Lower lobe of right lung (tissue), 2 donors: ENCODE measurements around the gene RPS23. TPM values are rescaled to one million over a fixed set of nuclear protein-coding genes. Genes with fewer than 3 reads are reported as not detected.
A peak's percentile ranks its signal among the peaks of the same experiment; 100 is the strongest.

Experiments used
- ATAC-seq, 2 donors: fragments of 200-7000 bp; cut with Tn5 transposase; one replicate each; pipeline ENCODE4 v1.9.1; 2020 to 2022; ENCODE audit warnings: mild to moderate bottlenecking in 2 of 2, moderate library complexity in 2 of 2
- DNase-seq: peaks from one replicate; pipeline ENCODE4 v3.0.0-alpha.2; 2020
- H3K27ac ChIP-seq: fragments of 200-600 bp; one replicate; pipeline ENCODE4 v1.8.0; 2022
- H3K27me3 ChIP-seq: fragments of 200-600 bp; one replicate; pipeline ENCODE4 v1.8.0; 2022; ENCODE audit warnings: low read depth
- H3K36me3 ChIP-seq: fragments of 200-600 bp; one replicate; pipeline ENCODE4 v1.8.0; 2022; ENCODE audit warnings: mild to moderate bottlenecking
- H3K4me1 ChIP-seq: fragments of 200-600 bp; one replicate; pipeline ENCODE4 v1.8.0; 2022
- H3K4me3 ChIP-seq: fragments of 200-600 bp; one replicate; pipeline ENCODE4 v1.8.0; 2022; ENCODE audit warnings: mild to moderate bottlenecking
- H3K9me3 ChIP-seq: fragments of 200-600 bp; one replicate; pipeline ENCODE4 v1.8.0; 2022
- intact Hi-C: fragments of 100-400 bp; cut with DNase I; formaldehyde crosslinking; loops from one replicate; pipeline ENCODE4 v1.11.0; 2022
- total RNA-seq: library from RNA; stranded (reverse); fragmentation: NEBNext Ultra II Directional; extraction: Animal tissue kit (Norgen Biotek cat#: 25700); gene quantifications from one replicate; pipeline ENCODE4 v1.2.1, GENCODE V29; 2021
- TF ChIP-seq, protein P1 (sequence below): fragments of 200-600 bp; IDR thresholded peaks from one replicate; pipeline ENCODE4 v1.8.0; 2022; ENCODE audit warnings: antibody characterized with exemption, mild to moderate bottlenecking
- donor health status: DM: no; HTN: yes; CAD: no; lungs with severe emphysema.

Gene RPS23
- total RNA-seq, 1 donor from 2014 or later, result 1,400 TPM

DNA sequence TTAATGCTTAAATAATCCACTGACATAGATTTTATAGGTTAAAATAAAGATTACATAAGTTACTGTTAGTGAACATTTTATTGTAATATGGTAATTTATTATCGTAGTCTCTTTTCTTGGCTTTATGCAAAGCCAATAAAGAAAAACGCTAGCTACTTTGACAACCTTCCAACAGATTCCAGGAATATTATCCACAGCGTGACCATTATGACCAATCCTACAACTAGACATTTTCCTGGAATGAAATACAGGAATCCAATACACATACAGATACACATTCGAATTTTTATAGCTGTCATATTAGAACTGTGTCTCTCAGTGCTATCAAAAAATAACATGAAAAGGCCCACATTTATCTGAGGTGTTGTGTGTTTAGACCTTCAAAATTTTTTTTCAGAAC lies 13.1 kb downstream of the RPS23 start:
- no peaks in the 10 kb centered on the region for H3K36me3 ChIP-seq
- H3K4me3 ChIP-seq, result no peak overlapping the region
- peaks cover 9% of the 10 kb centered on the region for H3K9me3 ChIP-seq
- intact Hi-C loops, result no loop called here
- ATAC-seq, result no peak
- no peak overlapping the region for H3K27ac ChIP-seq
- H3K4me1 ChIP-seq, result no peaks in the 10 kb centered on the region
- no peak for DNase-seq
- TF ChIP-seq, protein P1, sequence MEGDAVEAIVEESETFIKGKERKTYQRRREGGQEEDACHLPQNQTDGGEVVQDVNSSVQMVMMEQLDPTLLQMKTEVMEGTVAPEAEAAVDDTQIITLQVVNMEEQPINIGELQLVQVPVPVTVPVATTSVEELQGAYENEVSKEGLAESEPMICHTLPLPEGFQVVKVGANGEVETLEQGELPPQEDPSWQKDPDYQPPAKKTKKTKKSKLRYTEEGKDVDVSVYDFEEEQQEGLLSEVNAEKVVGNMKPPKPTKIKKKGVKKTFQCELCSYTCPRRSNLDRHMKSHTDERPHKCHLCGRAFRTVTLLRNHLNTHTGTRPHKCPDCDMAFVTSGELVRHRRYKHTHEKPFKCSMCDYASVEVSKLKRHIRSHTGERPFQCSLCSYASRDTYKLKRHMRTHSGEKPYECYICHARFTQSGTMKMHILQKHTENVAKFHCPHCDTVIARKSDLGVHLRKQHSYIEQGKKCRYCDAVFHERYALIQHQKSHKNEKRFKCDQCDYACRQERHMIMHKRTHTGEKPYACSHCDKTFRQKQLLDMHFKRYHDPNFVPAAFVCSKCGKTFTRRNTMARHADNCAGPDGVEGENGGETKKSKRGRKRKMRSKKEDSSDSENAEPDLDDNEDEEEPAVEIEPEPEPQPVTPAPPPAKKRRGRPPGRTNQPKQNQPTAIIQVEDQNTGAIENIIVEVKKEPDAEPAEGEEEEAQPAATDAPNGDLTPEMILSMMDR, result no peak
- no peaks in the 10 kb centered on the region for H3K27me3 ChIP-seq

DNA sequence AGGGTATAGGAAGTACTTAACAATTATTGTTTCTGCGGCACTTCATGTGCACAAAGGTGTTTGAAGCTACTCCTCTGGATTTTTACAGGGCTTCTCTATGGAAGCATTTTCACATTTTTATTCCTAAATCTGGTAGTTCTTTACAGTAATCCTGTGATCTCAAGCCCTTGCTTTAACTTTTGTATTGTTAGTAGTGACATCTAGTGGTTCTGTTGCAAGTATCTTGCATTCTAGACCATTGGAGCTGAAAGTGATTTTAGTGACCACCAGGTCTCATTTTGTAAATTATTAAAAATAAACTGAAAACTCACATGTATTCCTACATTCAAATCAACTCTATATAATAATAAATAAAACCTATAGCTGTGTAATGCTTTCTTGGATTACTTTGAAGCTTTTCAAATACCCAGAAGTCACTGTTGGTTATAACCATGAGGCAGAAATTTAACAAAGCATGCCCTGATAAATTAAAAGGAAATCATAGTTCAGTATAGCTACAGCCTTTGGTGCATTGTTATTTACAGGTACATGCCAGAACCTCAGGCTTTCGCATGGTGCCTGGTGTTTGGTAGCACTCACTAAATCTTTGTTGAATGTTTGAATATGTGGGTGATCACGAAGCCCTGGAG lies 18.9 kb downstream of the RPS23 start:
- DNase-seq (no peak), ATAC-seq (no peak)
- no peaks in the 10 kb centered on the region for H3K36me3 ChIP-seq
- no peaks in the 10 kb centered on the region for H3K4me1 ChIP-seq
- H3K4me3 ChIP-seq, result no peak overlapping the region
- TF ChIP-seq, protein P1, result peak; percentile 32
- H3K27ac ChIP-seq, result no peak overlapping the region
- no peaks in the 10 kb centered on the region for H3K27me3 ChIP-seq
- intact Hi-C loops, result no loop called here
- no peaks in the 10 kb centered on the region for H3K9me3 ChIP-seq

DNA sequence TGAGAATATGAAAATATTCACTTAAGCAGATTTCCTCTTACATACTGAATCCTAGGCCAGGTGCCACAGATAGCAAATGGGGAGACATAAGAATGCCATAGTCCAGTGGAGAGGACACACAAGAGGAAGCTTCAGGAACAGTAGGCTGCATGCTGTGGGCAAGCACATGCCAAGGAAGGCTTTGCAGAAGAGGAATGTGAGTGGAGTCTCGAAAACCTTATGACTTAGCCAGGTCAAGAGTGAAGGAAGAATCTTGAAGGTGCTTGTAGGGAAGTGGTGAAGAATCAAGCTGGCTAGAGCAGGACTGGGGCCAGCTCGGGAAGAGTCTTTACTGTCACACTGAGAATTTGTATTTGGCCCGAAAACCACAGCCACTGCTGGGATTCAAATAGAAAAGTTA lies 20.4 kb downstream of the RPS23 start:
- TF ChIP-seq, protein P1, result no peak
- intact Hi-C loops, result no loop called here
- peak in 1 of 2 donors; percentile 9 for ATAC-seq

DNA sequence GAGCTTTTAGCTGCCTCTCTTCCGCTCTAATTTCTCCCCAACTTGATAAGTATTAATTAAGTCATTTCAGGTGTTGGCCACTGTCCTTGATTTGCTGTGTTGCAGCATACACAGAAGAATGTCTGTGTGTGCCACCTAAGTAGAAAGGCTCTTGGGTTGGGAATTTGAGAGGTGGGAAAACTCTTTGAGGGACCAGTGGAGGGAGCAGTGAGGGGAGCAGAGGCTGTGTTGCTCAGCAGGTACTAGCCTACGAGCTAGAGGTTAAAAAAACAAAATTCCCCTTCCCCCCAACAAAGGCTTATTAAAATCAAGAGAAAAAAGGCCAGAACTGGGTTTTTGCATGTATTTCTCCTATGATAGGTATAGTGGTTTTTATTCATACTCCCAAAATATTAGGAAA lies 20.9 kb downstream of the RPS23 start:
- DNase-seq (no peak), ATAC-seq (no peak)
- no peaks in the 10 kb centered on the region for H3K9me3 ChIP-seq
- intact Hi-C loops, result no loop called here
- no peaks in the 10 kb centered on the region for H3K27me3 ChIP-seq
- no peak overlapping the region for H3K4me3 ChIP-seq
- H3K36me3 ChIP-seq, result no peaks in the 10 kb centered on the region
- no peaks in the 10 kb centered on the region for H3K4me1 ChIP-seq
- TF ChIP-seq, protein P1, result no peak
- no peak overlapping the region for H3K27ac ChIP-seq

More for the DNA sequence above, 20.4 kb downstream of the RPS23 start:
- H3K4me1 ChIP-seq, result no peaks in the 10 kb centered on the region
- H3K27me3 ChIP-seq, result no peaks in the 10 kb centered on the region
- H3K36me3 ChIP-seq, result no peaks in the 10 kb centered on the region
- no peak overlapping the region for H3K4me3 ChIP-seq
- no peak overlapping the region for H3K27ac ChIP-seq
- H3K9me3 ChIP-seq, result no peaks in the 10 kb centered on the region
- no peak for DNase-seq

DNA sequence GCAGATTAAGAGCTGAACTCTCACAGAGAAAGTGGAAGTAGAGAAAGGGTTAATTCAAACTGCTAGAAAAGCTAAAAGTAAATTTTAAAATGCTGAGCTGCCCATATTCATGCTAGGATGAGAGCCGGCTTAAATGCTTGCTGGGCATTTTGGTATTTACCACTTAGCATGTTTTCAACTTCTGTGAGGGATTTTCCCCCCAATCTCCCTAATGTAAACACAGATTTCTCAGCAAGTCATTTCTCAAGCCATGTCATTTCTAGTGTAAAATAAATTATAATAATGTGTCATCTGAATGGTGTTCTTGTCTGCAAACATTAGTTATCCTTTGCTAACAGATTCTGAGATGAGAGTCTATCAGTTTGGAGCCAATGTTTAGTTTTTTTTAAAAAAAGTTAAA lies 22.3 kb downstream of the RPS23 start:
- no peaks in the 10 kb centered on the region for H3K9me3 ChIP-seq
- ATAC-seq (no peak), DNase-seq (no peak)
- H3K36me3 ChIP-seq, result no peaks in the 10 kb centered on the region
- no peaks in the 10 kb centered on the region for H3K4me1 ChIP-seq
- H3K27me3 ChIP-seq, result no peaks in the 10 kb centered on the region
- H3K4me3 ChIP-seq, result no peak overlapping the region
- H3K27ac ChIP-seq, result no peak overlapping the region
- TF ChIP-seq, protein P1, result no peak
- intact Hi-C loops, result no loop called here
